ENCODE measurements around the gene ANTXR1. TPM values are rescaled to one million over a fixed set of nuclear protein-coding genes. Genes with fewer than 3 reads are reported as not detected.

The ANTXR1 gene
- total and polyA plus RNA-seq, 2 of the 8 experiments (the other 6 are each of a cell fraction or from before 2014, with no cell fraction given): 15.8 to 44.3 TPM

DNA sequence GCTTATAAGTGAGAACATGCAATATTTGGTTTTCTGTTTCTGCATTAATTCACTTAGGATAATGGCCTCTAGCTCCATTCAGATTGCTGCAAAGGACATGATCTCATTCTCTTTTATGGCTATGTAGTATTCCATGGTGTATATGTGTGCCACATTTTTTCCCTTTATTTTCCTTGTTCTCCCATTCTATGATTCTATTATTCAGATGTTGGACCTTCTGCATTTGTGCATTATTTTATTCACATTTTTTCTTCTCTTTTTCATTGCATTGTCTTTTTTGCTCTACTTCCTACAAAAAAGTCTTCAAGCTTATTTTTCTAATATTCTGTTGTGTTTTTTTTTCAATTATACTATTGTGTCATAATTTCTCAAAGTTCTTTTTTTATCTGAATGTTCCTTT is 11.1 kb upstream of the ANTXR1 start:
- Histone ChIP-seq H3K14ac (ENCODE audit: insufficient read length) (no peak overlapping the region), H2BK5ac (ENCODE audit: low read depth, low read length) (no peak overlapping the region), H2BK20ac (ENCODE audit: low read length) (no peak overlapping the region), H4K91ac (replicated peaks; ENCODE audit: insufficient read length, low read length) (no peak overlapping the region), H3K4ac (replicated peaks; ENCODE audit: insufficient read length, low read depth, low read length) (no peak overlapping the region), H3K27ac (ENCODE audit: low read depth, low read length) (no peak overlapping the region), H2BK15ac (ENCODE audit: low read length) (no peak overlapping the region), H3K23me2 (ENCODE audit: low read depth, low read length) (no peaks in the 10 kb centered on the region), H2BK12ac (ENCODE audit: low read depth, low read length) (no peak overlapping the region), H3K23ac (ENCODE audit: insufficient read length) (no peak overlapping the region), H3K4me3 (ENCODE audit: extremely low read depth in 1 of 4, insufficient read depth in 2 of 4, low read depth in 3 of 4, low read length in 4 of 4) (no peak overlapping the region), H3K4me2 (ENCODE audit: insufficient read depth in 1 of 2, low read depth in 2 of 2, low read length in 2 of 2) (no peak overlapping the region), H2AK5ac (ENCODE audit: low read depth, low read length) (no peak overlapping the region), H3K36me3 (ENCODE audit: control insufficient read depth in 2 of 4, insufficient read depth in 4 of 4, low read length in 3 of 4) (no peaks in the 10 kb centered on the region), H4K20me1 (replicated peaks in 1 of 2; ENCODE audit: control insufficient read depth in 1 of 2, insufficient read depth in 2 of 2, low read length in 2 of 2) (no peaks in the 10 kb centered on the region), H4K8ac (ENCODE audit: extremely low read depth, insufficient read depth, low read length) (no peak overlapping the region), H3K9ac (replicated peaks in 1 of 4; ENCODE audit: extremely low read depth in 1 of 4, low read depth in 3 of 4, low read length in 3 of 4) (no peak overlapping the region), H3K79me2 (ENCODE audit: control insufficient read depth in 1 of 2, insufficient read depth in 2 of 2, low read length in 2 of 2) (no peaks in the 10 kb centered on the region), H3K18ac (ENCODE audit: extremely low read depth, low read length) (no peak overlapping the region), H3K56ac (replicated peaks; ENCODE audit: insufficient read length, low read depth, low read length) (no peak overlapping the region), H3K9me3 (ENCODE audit: insufficient read depth in 2 of 2, low read depth in 1 of 2, low read length in 1 of 2) (peaks cover 0 to 5% of the 10 kb centered on the region in 2 experiments; a peak in 1 of 4 replicates), H2AFZ (ENCODE audit: low read length) (no peak overlapping the region), H3K79me1 (ENCODE audit: low read depth, low read length) (no peaks in the 10 kb centered on the region), H3K4me1 (replicated peaks in 1 of 4; ENCODE audit: control insufficient read depth in 3 of 4, insufficient read depth in 4 of 4, low read length in 3 of 4) (no peaks in the 10 kb centered on the region), H3K27me3 (replicated peaks in 1 of 4; ENCODE audit: control insufficient read depth in 3 of 4, extremely low read depth in 1 of 4, insufficient read depth in 3 of 4, low read length in 3 of 4) (peaks cover 0 to 1% (median 0%) of the 10 kb centered on the region in 4 experiments; a peak in 1 of 7 replicates), H2BK120ac (replicated peaks; ENCODE audit: low read depth, low read length) (no peak overlapping the region), H4K5ac (ENCODE audit: insufficient read length, low read depth, low read length) (no peak overlapping the region)
- FAIRE-seq (no peak), DNase-seq (ENCODE audit: low read depth in 1 of 2, low spot score in 2 of 2) (no peak)
- ChIA-PET POLR2A (ENCODE audit: partially characterized antibody) (no interaction called here), CTCF (ENCODE audit: partially characterized antibody) (interaction anchor here (0.9 to 1.8 kb wide), 4 partner anchors 9 to 305 kb away, joined by 3 to 5 read pairs (median 4); no protein-coding TSS in a partner anchor)
- TF ChIP-seq RAD21 (IDR thresholded peaks at IDR 0.05 in 1 of 2, conservative IDR thresholded peaks at IDR 0.05 in 1 of 2; ENCODE audit: low read depth in 2 of 2, low read length in 2 of 2) (no peak), RFX5 (IDR thresholded peaks at IDR 0.05; ENCODE audit: borderline replicate concordance, low read depth, low read length) (no peak), TAF1 (IDR thresholded peaks at IDR 0.05; ENCODE audit: low read depth, low read length) (no peak), USF2 (IDR thresholded peaks at IDR 0.05; ENCODE audit: low read length) (no peak), E2F6 (IDR thresholded peaks at IDR 0.05) (no peak), EP300 (IDR thresholded peaks at IDR 0.05; ENCODE audit: borderline replicate concordance in 1 of 2, low read depth in 2 of 2, low read length in 2 of 2) (no peak), TAF7 (optimal IDR thresholded peaks at IDR 0.05; ENCODE audit: borderline replicate concordance, low read depth, low read length) (no peak), SIX5 (IDR thresholded peaks at IDR 0.05; ENCODE audit: low read depth, low read length) (no peak), POLR2A (IDR thresholded peaks at IDR 0.05; ENCODE audit: control extremely low read depth in 1 of 2, low read depth in 2 of 2, low read length in 2 of 2) (no peak), ZNF274 (IDR thresholded peaks at IDR 0.05; ENCODE audit: borderline replicate concordance, extremely low read depth, low read length) (no peak), PHF8 (conservative IDR thresholded peaks at IDR 0.05; ENCODE audit: low read depth, low read length) (no peak), NRF1 (IDR thresholded peaks at IDR 0.05; ENCODE audit: low read depth, low read length) (no peak), JUN (IDR thresholded peaks at IDR 0.05; ENCODE audit: low read depth, low read length) (no peak), BRCA1 (IDR thresholded peaks at IDR 0.05; ENCODE audit: low read depth, low read length) (no peak)

Measured in H1 (cell line).